ENCODE data around the gene HOXC12.
A peak's percentile ranks its signal among the peaks of the same experiment; 100 is the strongest.

The HOXC12 gene

DNA sequence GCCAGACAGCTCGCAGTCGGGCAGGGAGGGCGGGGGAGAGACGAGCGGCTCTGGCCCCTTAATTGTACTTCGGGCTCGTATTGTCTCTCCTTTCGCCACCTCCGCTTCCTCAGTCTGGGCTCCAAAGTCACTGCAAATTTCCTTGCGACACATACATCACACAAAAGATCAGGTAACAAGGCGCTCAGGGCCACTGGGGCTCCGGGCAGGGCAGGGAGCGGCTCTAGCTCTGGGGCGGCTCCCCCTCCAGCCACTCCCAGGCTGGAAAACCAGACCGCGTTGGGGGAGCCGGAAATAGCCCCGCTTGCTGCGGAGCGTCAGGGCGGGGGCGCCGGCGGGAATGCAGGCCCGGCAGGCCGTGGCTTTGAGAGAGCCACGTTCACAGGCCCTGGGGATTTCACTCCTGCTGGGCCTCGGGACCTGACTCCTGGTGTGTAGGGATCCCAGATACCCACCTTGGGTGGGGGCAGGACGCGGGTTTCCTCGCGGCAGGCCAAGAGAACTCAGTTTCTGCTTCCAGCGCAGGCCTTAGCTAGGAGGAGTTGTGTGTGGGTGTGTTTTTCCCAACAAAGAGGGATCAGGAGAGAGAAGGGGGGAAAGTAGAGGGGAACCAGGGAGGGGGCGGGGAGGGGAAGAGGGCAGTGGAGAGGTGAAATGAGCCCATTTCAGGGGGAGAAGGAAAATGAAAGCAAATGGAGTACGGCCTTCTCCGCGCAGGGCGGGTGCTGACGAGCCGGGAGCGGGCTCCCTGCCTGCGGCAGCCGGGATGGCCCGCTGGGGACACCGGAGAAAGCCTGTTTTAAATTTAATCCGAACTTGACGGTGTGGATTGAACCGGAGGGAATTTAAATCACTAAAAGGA, 40.9 kb downstream of the HOXC12 start:
- DNase-seq (ENCODE audit: low spot score in 2 of 2) (no peak), ATAC-seq (ENCODE audit: low read depth) (peak; percentile 43)
- H3K27me3 Mint-ChIP-seq, result peaks cover 41% of the 10 kb centered on the region
- H3K4me3 Mint-ChIP-seq, result peak overlapping the region; percentile 86
- no peaks in the 10 kb centered on the region for H3K9me3 Mint-ChIP-seq
- H3K27ac Mint-ChIP-seq, result peak overlapping the region; percentile 21
- H3K4me1 Mint-ChIP-seq, result peaks cover 21% of the 10 kb centered on the region
- H3K36me3 Mint-ChIP-seq, result no peaks in the 10 kb centered on the region

DNA sequence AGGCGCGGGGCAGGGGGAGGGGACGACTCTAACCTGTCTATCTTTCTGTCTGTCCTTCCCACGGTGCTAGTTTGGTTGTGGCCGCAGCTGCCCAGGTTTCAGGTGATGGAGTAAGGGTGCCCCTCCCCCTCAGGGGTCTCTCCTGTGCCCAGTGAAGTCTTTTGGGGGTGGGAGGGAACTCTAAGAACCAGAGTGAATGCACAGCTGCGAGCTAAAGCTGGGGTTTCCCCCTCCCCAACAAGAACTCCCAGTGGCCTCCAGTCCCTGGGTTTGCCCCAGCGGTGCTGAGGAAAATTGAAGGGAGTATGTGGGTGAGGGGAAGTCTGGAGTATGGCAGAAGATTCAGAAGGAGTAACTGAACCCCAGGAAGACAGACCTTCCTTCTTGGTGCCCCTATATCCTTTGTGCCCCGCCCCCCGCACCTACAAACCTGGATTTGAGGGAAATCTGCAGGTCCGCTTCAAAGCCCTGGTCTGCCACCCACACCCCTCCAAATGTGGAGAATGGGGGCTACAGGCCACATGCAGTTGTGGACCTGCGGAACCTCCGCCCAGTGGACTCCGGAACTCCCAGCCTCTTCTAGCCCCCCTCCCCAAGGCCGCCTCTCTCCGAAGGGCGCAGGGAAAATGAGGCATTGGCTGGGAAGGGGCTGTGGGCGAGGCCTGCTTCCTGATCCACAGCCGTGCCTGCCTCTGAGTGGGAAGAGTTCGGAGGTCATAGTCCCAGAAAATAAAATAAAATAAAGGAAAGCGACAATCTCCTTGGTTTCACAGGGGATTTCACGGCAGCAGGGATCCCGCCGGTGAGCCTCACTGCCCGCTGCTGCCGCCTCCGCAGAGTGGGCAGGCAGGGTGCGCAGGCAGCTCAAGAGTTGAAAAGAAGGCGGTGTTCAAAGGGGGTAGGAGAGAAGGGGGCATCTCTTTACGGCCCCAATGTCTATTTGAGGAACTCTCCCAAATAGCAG, 41.8 kb downstream of the HOXC12 start:
- peak overlapping the region; percentile 86 for H3K4me3 Mint-ChIP-seq
- no peaks in the 10 kb centered on the region for H3K9me3 Mint-ChIP-seq
- no peaks in the 10 kb centered on the region for H3K36me3 Mint-ChIP-seq
- H3K27me3 Mint-ChIP-seq, result peaks cover 39% of the 10 kb centered on the region
- peak overlapping the region; percentile 21 for H3K27ac Mint-ChIP-seq
- peaks cover 17% of the 10 kb centered on the region for H3K4me1 Mint-ChIP-seq
- DNase-seq (ENCODE audit: low spot score in 2 of 2) (no peak), ATAC-seq (ENCODE audit: low read depth) (no peak)

DNA sequence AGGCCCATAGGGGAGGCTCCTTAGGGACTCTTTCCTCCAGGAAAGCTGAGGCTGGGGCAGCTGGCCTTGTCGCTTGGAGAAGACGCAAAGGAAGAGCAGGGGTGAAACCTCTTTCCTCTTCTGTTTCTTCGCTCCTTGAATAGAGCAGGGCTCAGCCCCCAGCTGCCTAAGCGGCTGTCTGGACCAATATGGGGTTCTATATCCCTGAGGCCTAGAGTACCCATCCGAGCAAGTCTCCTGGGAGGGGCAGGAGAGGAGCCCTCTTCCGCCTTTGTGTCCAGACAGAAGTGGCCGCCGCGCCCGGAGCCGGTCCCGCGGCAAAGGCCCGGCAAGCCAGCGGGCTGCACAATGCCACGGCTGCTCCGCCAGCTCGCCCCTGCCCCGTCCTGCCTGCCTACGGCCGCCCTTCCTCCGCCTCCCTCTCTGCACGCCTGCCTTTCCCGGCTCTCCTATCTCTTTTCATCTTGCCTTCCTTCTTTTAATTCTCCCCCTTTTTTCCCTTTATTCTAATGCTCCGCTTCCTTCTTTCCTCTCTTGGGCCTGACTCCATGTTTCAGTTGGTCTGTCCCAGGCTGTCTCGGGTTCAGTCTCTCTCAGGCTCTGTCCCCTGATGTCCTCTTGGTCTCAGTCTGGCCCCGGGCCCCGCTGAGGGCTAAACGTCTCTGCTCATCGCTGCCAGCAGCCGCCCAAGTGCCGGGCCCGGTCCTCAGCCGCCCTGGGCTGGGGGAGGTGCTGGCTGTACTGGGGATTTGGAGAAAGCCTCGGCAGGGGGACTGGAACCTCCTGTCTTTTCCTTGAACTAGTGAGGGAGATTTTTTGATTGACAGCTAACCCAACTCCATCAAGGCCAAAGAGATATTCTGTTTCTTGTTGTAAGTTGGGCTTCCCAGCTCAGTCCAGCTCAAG, 42.8 kb downstream of the HOXC12 start:
- ATAC-seq (ENCODE audit: low read depth) (no peak), DNase-seq (ENCODE audit: low spot score in 2 of 2) (no peak)
- Mint-ChIP-seq H3K27ac (no peak overlapping the region), H3K4me3 (no peak overlapping the region), H3K36me3 (no peaks in the 10 kb centered on the region), H3K27me3 (peaks cover 39% of the 10 kb centered on the region), H3K9me3 (no peaks in the 10 kb centered on the region), H3K4me1 (peaks cover 17% of the 10 kb centered on the region)

DNA sequence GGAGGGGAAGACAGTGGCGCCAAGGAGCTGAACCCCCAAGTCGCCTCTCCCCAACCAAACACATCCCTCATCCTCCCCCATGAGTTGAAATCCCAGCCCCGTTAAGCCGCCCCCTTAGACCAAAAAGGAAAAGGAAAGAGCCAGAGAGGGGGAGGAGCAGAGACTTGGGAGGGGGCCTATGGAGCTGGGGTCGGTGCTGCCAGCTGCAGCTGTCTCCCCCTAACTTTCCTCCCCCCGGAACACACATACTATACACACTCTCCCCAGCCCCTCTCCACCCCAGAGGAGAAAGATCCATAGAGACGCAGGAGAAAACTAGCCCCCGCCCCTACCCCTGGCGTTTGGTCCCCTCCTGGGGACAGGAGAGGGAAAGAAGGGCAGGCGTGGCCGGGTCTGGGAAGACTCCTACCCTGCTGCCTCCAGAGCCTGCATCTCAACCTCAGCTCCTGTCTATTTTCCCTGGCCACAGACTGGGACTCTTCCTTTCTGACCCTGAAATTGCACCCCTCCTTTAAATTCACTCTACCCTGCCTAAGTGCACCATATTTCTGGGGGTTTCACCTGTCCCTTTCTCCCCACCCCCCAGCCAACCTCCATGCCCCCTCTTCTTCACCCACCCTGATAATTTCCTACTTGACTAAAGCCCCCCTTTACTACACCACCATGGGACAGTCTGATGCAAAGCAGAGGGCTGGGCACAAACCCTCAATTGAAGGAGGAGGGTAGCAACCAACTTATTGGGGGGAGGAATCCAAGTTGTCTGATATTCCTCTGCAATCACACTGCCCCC, 43.6 kb downstream of the HOXC12 start:
- no peak overlapping the region for H3K27ac Mint-ChIP-seq
- H3K9me3 Mint-ChIP-seq, result no peaks in the 10 kb centered on the region
- DNase-seq (ENCODE audit: low spot score in 2 of 2) (no peak), ATAC-seq (ENCODE audit: low read depth) (no peak)
- peaks cover 19% of the 10 kb centered on the region for H3K4me1 Mint-ChIP-seq
- H3K27me3 Mint-ChIP-seq, result peaks cover 42% of the 10 kb centered on the region
- H3K4me3 Mint-ChIP-seq, result no peak overlapping the region
- no peaks in the 10 kb centered on the region for H3K36me3 Mint-ChIP-seq

DNA sequence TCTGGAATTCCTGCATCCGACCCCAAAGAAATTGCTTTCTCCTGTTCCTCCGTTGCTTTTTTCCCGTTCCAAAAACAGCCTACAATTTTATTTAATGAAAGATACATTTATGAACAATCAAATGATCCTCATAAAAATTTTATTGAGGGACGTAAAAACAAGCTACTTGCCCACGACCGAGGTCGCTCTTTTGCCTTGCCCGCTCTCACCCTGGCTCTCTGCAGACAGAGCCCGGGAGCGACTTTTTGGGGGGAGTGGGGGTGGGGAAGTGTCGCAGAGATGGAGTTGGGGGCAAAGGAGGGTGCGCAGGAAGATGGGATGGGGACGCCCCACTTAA, 44.2 kb downstream of the HOXC12 start:
- ATAC-seq (ENCODE audit: low read depth) (no peak), DNase-seq (ENCODE audit: low spot score in 2 of 2) (no peak)
- peaks cover 19% of the 10 kb centered on the region for H3K4me1 Mint-ChIP-seq
- no peaks in the 10 kb centered on the region for H3K36me3 Mint-ChIP-seq
- H3K27ac Mint-ChIP-seq, result no peak overlapping the region
- peaks cover 44% of the 10 kb centered on the region for H3K27me3 Mint-ChIP-seq
- no peaks in the 10 kb centered on the region for H3K9me3 Mint-ChIP-seq
- no peak overlapping the region for H3K4me3 Mint-ChIP-seq

DNA sequence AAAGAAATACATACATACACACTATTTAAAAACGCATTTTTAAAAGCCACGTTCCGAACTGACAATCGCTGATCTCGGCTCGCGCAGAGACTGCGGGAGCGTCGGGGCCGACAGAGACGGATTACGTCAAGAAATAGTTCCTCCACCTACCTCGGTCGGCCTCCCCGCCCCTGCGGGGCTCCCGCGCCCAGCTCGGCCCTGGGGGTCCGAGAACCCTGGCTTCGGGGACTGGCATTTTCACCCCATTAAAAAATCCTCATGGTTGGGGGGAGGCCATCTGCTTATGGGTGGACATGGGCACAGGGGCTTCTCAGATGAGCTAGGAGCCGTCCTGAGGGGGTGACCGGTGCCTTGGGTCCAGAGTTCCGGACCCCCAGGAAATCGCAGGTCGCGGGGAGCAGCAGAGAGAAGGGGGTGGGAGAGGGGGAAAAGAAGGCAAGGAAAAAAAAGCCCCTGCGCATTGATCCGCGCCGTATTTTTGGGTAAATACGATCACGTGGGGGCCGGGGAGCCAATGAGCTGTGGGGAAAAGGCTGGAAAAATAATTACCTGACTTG, 44.9 kb downstream of the HOXC12 start:
- Mint-ChIP-seq H3K4me3 (no peak overlapping the region), H3K4me1 (peaks cover 19% of the 10 kb centered on the region), H3K9me3 (no peaks in the 10 kb centered on the region), H3K27ac (no peak overlapping the region), H3K36me3 (no peaks in the 10 kb centered on the region), H3K27me3 (peaks cover 40% of the 10 kb centered on the region)
- DNase-seq (ENCODE audit: low spot score in 2 of 2) (no peak), ATAC-seq (ENCODE audit: low read depth) (no peak)

DNA sequence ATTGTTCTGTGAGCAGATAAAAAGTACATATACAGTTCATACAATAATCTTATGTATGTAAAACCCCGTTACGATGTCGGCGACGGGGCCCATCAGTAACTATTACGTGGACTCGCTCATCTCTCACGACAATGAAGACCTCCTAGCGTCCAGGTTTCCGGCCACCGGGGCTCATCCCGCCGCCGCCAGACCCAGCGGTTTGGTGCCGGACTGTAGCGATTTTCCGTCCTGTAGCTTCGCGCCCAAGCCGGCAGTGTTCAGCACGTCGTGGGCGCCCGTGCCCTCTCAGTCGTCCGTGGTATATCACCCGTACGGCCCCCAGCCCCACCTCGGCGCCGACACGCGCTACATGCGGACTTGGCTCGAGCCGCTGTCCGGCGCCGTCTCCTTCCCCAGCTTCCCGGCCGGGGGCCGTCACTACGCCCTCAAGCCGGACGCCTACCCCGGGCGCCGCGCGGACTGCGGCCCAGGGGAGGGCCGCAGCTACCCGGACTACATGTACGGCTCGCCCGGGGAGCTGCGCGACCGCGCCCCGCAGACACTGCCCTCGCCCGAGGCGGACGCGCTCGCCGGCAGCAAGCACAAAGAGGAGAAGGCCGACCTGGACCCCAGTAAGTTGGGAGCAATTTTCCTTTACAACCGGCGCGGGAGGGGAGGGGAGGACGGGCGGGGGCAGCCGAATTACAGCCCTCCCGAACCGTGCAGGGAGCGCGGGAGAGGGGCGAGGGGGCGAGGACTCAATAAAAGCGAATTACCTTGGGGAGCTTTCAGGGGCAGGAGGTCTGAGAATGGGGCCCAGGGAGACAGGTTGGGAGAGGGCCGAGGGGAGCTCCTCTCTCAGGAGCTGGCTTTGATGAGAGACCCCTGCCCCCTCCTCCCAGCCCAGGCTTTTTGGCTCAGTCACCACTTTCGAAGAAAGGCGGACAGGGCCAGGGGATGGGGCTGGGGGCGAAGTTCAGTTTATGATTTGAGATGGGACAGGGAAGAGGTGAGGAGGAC, 45.7 kb downstream of the HOXC12 start, which contains the start of gene HOXC9:
Gene HOXC9, plus strand, starts transcription at position 46 of the 999 bp plus-strand sequence. Its CDS starts 28 bp downstream, at position 74.
- no peak within 1 kb of the TSS for H3K27ac Mint-ChIP-seq

DNA sequence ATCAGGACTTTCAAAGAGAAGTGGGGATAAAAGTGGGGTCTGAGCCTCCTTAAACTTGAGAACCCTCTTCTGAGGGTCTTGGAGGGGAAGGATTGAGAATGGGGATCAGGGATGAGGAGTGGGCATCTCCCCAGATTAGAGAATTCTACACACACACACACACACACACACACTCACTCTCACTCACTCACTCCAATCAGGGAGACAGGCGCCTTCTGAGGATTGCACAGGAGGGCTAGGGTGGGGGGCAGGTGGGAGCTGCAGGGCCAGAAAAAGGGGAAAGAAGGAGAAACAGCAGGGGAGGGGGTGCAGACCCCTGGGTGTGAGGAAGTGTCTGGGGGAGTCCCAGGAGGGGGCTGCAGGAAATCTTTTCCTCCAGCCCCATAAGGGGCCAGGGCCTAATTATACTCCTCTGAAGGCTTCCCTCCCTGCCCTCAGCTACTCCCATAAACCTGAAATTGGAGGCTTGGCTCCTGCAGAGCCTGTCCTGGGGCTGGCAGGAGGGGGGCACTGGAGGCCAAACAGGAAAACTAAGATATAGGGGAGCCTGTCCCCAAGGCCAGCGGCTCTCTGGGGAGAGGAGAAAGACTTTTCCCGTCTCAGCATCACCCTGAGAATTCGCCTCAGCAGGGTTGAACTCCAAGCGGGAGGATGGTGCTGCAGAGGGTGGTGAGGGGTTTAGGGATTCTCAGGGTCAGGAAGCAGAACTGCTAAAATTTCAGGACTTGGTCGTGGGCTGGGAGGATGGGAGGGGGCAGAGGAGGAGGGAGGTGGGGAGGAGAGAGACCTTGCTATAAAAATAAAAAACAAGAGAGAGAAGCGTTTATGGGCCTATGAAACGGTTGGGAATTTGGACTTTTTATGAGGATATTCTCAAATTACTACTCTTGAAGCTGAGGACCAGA, 46.8 kb downstream of the HOXC12 start:
- no peak for DNase-seq (ENCODE audit: low spot score in 2 of 2)
- ATAC-seq (ENCODE audit: low read depth), result no peak

More for the DNA sequence above, 45.7 kb downstream of the HOXC12 start, which contains the start of gene HOXC9:
- Mint-ChIP-seq H3K27me3 (peaks cover 43% of the 10 kb centered on the region), H3K4me3 (no peak within 1 kb of the TSS), H3K4me1 (peaks cover 13% of the 10 kb centered on the region), H3K36me3 (no peaks in the 10 kb centered on the region), H3K9me3 (no peaks in the 10 kb centered on the region)
- no peak for ATAC-seq (ENCODE audit: low read depth)
- no peak for DNase-seq (ENCODE audit: low spot score in 2 of 2)

DNA sequence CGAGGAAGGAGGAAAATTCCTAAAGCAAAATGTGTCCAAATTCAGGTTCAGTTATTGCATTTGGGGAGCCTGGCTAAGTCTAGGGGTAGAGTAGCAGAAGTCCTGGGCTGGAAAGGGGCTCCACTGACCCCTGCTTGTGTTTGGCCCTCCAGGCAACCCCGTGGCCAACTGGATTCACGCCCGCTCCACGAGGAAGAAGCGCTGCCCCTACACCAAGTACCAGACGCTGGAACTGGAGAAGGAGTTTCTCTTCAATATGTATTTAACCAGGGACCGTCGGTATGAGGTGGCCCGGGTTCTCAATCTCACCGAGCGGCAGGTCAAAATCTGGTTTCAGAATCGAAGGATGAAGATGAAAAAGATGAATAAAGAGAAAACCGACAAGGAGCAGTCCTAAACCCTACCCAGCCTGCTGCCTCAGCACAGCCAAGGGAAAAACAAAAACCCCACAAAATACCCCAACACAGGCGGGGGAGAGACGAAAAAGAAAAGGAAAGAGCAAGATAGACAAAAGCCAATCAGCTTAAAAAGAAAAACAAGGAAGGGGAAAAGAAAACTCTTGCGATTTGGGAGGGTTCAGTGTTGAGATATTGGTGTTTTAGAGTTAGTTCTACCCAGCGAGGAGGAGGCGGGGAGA, 47.7 kb downstream of the HOXC12 start:
- H3K4me3 Mint-ChIP-seq, result no peak overlapping the region
- peaks cover 39% of the 10 kb centered on the region for H3K27me3 Mint-ChIP-seq
- no peaks in the 10 kb centered on the region for H3K36me3 Mint-ChIP-seq
- H3K4me1 Mint-ChIP-seq, result peaks cover 10% of the 10 kb centered on the region
- H3K27ac Mint-ChIP-seq, result no peak overlapping the region
- no peak for DNase-seq (ENCODE audit: low spot score in 2 of 2)
- no peak for ATAC-seq (ENCODE audit: low read depth)
- no peaks in the 10 kb centered on the region for H3K9me3 Mint-ChIP-seq

More for the DNA sequence above, 46.8 kb downstream of the HOXC12 start:
- Mint-ChIP-seq H3K36me3 (no peaks in the 10 kb centered on the region), H3K4me3 (no peak overlapping the region), H3K27me3 (peaks cover 41% of the 10 kb centered on the region), H3K4me1 (peaks cover 12% of the 10 kb centered on the region), H3K9me3 (no peaks in the 10 kb centered on the region), H3K27ac (peak overlapping the region; percentile 52)

DNA sequence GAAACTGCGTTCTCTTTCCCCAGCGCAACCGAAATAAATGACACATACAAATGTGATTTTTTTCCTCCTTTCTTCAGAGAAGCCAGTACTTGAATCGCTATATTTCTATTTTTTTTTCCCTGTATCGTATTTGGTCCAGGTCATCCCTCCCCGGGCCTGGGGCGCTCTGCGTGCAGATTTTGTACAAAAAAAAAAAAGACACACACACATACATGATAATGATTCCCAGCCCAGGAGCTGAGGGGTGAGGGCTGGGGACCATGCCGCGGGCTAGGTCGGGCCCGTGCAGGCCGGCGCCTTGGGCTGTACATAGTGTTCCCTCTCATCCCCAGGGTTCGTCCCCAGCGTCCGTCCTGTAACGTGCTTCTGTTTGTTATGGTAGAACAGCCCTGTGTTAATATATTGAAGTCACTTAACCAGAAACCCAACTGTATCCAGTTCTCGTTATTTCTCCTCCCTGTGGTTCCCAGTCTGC, 48.2 kb downstream of the HOXC12 start:
- H3K4me3 Mint-ChIP-seq, result no peak overlapping the region
- ATAC-seq (ENCODE audit: low read depth), result no peak

More for the DNA sequence above, 48.2 kb downstream of the HOXC12 start:
- no peak for DNase-seq (ENCODE audit: low spot score in 2 of 2)
- Mint-ChIP-seq H3K9me3 (no peaks in the 10 kb centered on the region), H3K27me3 (peaks cover 40% of the 10 kb centered on the region), H3K4me1 (peaks cover 7% of the 10 kb centered on the region), H3K27ac (no peak overlapping the region), H3K36me3 (no peaks in the 10 kb centered on the region)
